ENCODE measurements around the gene NFE2L2.
"Not testable (repeated sequence)": the region's sequence is repeated elsewhere in the genome, so short reads cannot be mapped to it uniquely, and the experiment has no call there.

NFE2L2 gene

DNA sequence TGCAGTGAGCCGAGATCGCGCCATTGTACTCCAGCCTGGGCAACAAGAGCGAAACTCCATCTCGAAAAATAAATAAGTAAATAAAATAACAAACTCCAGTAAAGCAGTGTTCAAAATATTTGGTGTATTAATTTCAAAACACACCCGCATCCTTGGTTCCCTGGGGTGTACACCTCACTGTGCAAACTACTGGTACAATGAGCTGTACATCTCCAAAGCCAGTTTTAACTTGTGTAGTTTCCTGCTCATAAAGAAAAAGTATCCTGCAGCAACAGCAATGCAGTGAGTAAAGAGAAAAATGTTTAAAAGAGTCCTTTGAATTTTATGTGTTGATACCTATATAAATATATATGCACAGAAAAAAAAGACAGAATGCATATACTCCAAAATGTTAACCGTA is 4.4 kb upstream of the NFE2L2 start:
- no peak for DNase-seq
- Histone ChIP-seq H3K36me3 (replicated peaks) (no peaks in the 10 kb centered on the region), H3K4me3 (ENCODE audit: low read depth, low read length) (no peak overlapping the region), H3K27me3 (replicated peaks) (no peaks in the 10 kb centered on the region), H3K27ac (no peak overlapping the region)
- TF ChIP-seq, protein P1, sequence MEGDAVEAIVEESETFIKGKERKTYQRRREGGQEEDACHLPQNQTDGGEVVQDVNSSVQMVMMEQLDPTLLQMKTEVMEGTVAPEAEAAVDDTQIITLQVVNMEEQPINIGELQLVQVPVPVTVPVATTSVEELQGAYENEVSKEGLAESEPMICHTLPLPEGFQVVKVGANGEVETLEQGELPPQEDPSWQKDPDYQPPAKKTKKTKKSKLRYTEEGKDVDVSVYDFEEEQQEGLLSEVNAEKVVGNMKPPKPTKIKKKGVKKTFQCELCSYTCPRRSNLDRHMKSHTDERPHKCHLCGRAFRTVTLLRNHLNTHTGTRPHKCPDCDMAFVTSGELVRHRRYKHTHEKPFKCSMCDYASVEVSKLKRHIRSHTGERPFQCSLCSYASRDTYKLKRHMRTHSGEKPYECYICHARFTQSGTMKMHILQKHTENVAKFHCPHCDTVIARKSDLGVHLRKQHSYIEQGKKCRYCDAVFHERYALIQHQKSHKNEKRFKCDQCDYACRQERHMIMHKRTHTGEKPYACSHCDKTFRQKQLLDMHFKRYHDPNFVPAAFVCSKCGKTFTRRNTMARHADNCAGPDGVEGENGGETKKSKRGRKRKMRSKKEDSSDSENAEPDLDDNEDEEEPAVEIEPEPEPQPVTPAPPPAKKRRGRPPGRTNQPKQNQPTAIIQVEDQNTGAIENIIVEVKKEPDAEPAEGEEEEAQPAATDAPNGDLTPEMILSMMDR (IDR thresholded peaks at IDR 0.05; ENCODE audit: low read depth, low read length, missing control alignments): no peak
- in situ Hi-C loops (cut with HindIII; ENCODE audit: low pct_ligation_motif_present, low sequenced_read_pairs): no loop called here

DNA sequence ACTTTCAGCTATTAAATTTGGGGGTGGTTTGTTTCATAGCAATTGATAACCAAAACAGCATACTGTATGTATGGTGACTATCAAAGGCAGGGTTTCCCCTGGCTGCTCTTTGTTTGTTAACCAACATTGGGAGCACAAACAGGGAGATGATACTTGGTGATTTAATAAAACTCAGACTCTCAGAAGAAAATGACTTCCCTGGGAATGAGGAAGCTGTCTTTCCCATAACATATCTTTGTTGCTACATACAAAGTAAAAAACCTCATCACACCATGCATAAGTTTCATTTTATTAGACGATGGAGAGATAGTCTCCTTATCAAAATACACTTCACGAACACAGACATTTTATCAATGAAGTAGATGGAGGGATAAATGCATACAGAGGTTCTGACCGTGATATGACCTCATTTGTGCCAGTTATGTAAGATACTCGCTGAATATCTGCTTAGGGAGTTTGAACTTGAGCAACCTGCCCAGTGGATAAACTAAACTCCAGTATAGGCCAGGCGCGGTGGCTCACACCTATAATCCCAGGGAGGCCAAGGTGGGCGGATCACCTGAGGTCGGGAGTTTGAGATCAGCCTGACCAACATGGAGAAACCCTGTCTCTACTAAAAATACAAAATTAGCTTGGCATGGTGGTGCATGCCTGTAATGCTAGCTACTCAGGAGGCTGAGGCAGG is 3.8 kb upstream of the NFE2L2 start:
- Histone ChIP-seq H3K27ac (no peak overlapping the region), H3K36me3 (replicated peaks) (no peaks in the 10 kb centered on the region), H3K27me3 (replicated peaks) (no peaks in the 10 kb centered on the region), H3K4me3 (ENCODE audit: low read depth, low read length) (no peak overlapping the region)
- no peak for DNase-seq
- TF ChIP-seq, protein P1 (IDR thresholded peaks at IDR 0.05; ENCODE audit: low read depth, low read length, missing control alignments): no peak
- in situ Hi-C loops (cut with HindIII; ENCODE audit: low pct_ligation_motif_present, low sequenced_read_pairs): no loop called here

DNA sequence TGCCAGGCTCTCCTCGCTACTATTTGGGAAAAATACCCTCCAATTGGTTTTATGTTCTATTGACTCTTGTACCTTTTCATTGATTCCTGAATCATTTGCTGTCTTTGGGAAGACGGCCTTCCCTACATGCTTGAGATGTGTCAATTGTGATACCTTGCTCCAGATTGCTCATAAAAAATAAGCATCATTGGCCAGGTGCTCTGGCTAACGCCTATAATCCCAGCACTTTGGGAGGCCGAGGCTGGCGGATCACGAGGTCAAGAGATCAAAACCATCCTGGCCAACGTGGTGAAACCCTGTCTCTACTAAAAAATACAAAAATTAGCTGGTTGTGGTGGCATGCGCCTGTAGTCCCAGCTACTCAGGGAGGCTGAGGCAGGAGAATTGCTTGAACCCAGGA is 2.4 kb upstream of the NFE2L2 start:
- H3K4me3 ChIP-seq (ENCODE audit: low read depth, low read length); H3K36me3 ChIP-seq (replicated peaks); DNase-seq; H3K27ac ChIP-seq; in situ Hi-C loops (cut with HindIII; ENCODE audit: low pct_ligation_motif_present, low sequenced_read_pairs); H3K27me3 ChIP-seq (replicated peaks): not testable (repeated sequence)

DNA sequence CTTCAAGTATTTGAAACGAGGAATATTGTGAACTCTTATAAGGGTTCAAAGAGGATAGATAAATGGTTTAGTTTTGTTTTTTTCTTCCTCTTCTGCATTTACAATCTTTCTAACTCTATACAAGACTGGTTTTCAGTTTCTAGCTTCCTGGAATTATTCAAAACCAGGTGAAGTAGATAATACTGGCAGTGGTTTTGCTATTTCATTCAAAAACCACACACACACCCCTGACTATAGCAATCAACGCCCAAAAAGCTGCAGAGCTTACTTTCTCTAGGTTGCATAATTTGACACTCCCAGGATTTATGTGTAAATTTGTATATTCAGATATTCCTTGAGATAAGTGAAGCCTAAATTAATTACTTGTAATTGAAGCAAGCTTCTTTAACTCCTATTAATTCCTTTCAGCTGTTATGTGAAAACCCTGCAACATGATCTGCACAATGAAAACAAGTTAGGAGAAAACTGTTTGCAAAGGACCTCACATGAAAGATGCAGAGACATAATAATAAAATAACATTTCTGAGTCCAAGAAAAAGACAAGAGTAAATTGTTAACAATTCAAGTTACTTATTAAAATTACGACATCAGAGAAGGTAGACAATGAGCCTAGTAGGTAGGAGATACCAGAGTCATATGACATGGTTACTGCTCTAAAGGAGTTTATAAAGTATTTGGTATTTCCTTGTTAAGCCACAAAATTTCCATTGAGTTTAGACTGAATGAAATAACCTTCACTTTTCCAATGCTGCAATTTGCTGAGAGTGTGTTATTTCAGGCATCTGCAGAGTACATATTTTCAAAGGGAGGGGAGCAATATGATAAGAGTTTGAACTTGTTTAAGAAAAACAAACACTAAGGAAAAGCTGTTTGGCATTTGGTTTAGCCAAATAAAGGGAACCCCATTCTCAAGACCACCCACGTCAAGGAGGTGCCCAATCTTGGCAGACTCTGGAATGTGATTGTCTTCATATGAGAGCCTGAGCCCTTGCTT is 1.6 kb upstream of the NFE2L2 start:
- TF ChIP-seq, protein P1 (IDR thresholded peaks at IDR 0.05; ENCODE audit: low read depth, low read length, missing control alignments): no peak
- no peak for DNase-seq
- H3K4me3 ChIP-seq (ENCODE audit: low read depth, low read length): no peak overlapping the region
- no peaks in the 10 kb centered on the region for H3K36me3 ChIP-seq (replicated peaks)
- no peaks in the 10 kb centered on the region for H3K27me3 ChIP-seq (replicated peaks)
- in situ Hi-C loops (cut with HindIII; ENCODE audit: low pct_ligation_motif_present, low sequenced_read_pairs): no loop called here
- no peak overlapping the region for H3K27ac ChIP-seq

DNA sequence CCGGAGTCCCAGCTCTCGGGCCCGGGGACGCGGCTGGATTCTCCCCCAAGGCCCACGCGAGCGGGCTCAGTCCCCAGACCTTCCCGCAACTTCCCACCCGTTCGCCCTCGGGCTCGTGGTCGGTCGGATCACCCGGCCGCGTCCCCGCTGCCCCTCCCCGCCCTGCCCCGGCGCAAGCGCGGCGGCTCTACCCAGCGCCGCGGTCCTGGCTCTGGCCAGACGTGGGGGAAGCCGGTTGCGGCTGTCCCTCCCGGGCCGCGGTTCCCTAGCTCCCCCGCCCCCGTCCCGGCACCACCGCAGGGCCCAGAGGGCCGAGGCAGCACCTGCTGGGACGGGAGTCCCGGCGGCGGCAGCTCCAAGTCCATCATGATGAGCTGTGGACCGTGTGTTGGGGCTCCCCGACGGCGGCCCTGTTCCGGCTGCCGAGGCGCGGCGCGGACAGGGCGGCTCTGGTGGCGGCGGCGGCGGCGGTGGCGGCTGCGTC is 276 bp downstream of the NFE2L2 start:
- Histone ChIP-seq H3K4me3 (ENCODE audit: low read depth, low read length) (peak overlapping the region; percentile 82), H3K27ac (peak overlapping the region; percentile 96), H3K27me3 (replicated peaks) (no peaks in the 10 kb centered on the region), H3K36me3 (replicated peaks) (no peaks in the 10 kb centered on the region)
- no peak for DNase-seq
- TF ChIP-seq, protein P1 (IDR thresholded peaks at IDR 0.05; ENCODE audit: low read depth, low read length, missing control alignments): no peak
- in situ Hi-C loops (cut with HindIII; ENCODE audit: low pct_ligation_motif_present, low sequenced_read_pairs): no loop called here
